Measurements from ENCODE around the gene CELF5.
"Not testable (repeated sequence)": the region's sequence is repeated elsewhere in the genome, so short reads cannot be mapped to it uniquely, and the experiment has no call there.

CELF5 gene

DNA sequence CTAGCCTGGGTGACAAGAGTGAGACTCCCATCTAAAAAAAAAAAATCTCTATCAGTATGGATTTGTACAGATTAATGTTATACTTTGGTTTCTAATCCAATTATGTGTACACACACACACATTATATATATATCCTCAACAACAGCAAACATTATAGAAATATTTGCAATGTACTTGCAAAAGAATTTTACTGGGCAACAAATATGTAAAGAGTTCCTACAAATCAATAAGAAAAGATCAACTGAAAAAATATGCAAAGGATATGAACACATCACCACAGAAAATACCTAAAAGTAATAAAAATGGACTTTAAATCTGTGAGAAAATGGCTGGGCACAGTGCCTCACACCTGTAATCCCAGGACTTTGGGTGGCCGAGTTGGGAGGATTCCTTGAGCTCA, 101.0 kb downstream of the CELF5 start:
- DNase-seq: no peak

- no peak for DNase-seq
Observed at GRCh38 chr19:3328743-3329142, 104.3 kb downstream of the CELF5 start.

DNA sequence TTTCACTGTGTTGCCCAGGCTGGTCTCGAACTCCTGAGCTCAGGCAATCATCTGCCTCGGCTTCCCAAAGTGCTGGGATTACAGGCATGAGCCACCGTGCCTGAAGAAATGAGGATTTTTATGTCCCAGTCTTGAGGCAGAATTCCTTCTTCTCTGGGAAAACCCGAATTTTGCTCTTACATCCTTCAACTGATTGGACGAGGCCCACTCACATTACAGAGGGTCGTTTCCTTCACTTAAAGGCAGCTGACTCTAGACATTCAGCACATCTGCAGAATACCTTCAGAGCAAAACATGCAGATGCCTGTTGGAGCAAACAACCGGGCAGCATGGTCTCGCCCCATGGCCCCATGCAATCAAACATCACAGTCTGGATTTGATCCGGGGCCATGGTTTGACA, 105.6 kb downstream of the CELF5 start:
- DNase-seq: no peak

GRCh38 chr19:3332232-3332631, 107.8 kb downstream of the CELF5 start:
- DNase-seq: not testable (repeated sequence)

- no peak for DNase-seq
Observed at GRCh38 chr19:3333020-3333583, 108.6 kb downstream of the CELF5 start.

DNA sequence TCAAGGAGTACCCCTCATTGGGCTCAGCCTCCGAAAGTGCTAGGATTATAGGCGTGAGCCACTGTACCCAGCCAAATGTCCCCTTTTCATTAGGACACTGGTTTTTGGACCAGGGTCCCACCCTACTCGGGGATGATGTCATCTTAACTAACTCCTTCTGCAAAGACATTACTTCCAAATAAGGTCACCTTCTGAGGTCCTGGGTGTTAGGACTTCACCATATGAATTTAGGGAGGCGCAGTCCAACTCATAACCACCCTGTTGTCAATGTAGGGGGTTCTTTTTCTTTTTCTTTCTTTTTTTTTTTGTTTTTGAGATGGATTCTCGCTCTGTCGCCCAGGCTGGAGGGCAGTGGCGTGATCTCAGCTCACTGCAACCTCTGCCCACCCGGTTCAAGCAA, 109.2 kb downstream of the CELF5 start:
- no peak for DNase-seq

DNA sequence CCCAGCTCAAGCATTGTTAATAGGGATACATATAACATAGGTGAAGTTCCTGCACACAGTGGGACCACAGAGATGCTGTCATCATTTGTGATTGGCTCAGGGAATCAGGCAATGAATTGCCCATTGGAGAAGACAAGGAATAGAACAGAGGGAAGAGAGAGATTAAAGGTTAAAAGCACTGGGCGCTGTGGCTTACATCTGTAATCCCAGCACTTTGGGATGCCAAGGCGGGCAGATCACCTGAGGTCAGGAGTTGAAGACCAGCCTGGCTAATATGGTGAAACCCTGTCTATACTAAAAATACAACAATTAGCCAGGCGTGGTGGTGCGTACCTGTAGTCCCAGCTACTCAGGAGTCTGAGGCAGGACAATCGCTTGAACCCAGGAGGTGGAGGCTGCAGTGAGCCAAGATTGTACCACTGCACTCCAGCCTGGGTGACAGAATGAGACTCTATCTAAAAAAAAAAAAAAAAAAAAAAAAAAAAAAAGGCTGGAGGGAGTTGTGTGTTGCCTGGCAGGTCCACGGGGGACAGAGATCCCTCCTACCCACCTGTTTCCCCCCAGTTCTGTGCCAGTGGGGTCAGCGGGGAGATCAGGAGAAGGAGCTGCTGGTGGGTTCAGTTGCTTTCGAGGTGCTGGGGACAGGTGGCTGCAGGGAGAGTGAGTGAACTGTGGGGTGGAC, 110.4 kb downstream of the CELF5 start:
- not testable (repeated sequence) for DNase-seq

- no peak for DNase-seq
Observed at GRCh38 chr19:3335431-3336350, 111.2 kb downstream of the CELF5 start.

- DNase-seq: no peak
Observed at GRCh38 chr19:3336351-3336679, 111.9 kb downstream of the CELF5 start.

DNA sequence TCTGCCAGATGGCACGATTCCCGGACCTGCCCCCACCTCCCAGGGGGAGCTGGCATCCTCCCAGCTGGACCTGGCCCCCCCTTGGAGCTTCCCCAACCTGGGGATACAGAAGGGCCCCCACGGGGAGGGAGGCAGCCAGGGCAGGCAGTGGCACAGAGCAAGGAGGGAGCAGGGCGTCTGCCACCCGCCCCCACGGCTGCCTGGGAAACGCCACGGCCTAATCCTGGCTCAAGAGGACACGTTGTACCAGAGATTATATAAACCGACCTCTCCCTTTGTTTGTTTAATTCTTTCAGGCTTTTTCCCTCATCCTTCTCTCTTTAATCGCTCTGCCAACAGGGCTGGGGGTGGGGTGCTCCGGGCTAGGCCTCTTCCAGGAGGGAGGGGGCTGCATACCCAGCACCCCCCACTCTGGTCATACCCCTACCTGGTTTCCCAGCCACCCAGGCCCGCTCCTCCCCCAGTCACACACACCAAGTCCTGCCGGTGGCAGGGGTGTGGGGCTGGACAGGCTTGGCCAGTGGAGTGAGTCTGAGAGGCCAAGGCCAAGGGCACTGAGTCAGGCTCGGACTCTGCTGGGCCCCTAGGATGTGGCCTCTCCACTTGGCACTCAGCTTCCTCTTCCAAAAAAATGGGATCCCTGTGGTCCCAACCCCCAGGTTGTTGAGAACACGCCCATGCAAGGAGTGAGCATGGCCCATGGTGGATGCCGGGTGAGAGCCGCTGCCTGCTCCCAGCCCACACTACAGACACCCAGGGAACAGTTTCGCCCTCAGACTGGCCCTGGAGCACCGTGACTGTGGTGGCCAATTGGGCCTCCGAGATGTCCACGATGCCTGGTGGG, 112.4 kb downstream of the CELF5 start:
- DNase-seq: no peak

DNA sequence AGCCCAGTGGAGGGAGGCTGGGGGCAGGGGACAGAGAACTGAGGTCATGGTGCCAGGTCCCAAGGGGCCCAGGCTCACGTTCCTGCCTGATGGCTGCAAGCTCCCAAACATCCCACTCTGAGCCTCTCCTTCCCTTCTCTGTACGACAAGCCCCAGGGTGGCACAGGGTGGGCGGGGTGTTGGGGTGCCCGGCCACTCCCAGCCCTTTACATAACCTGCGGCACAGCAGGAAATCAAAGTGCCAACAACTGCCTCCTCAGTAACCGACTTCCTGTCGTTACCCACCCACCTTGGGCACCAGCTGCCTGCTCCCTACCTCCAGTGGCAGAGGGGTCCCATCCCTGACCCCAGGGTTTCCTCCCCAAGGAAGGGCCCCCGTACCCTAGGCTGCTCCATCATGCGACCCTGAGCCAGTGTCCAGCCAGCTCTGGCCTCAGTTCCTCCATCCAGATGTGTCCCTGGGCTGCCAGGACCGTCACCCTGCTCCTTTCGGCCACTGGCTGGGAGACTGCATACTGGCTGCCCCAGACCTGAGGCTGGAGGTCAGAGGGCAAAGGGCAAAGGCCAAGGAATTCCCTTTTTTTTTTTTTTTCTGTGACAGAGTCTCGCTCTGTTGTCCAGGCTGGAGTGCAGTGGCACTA, 114.2 kb downstream of the CELF5 start:
- DNase-seq: no peak

DNA sequence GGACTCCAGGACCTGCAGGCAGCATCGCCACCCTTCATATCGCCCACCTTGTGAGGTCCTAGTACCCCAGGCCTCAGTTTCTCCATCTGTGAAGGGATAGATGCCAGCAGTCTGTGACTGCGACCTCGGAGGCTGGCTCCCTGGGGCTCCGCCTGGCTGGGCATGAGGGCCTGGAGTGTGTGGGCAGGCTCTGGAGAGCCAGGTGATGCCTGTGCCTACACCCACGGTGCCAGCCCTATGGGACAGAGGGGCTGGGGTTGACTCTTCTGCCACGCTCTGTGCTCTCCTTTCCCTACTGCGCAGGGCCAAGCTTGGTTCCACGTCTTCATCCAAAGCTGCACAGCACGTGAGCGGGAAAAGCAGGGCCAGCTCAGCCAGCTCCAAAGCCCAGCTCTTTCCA, 115.9 kb downstream of the CELF5 start:
- no peak for DNase-seq

GRCh38 chr19:3342246-3342645, 117.8 kb downstream of the CELF5 start:
- no peak for DNase-seq

DNA sequence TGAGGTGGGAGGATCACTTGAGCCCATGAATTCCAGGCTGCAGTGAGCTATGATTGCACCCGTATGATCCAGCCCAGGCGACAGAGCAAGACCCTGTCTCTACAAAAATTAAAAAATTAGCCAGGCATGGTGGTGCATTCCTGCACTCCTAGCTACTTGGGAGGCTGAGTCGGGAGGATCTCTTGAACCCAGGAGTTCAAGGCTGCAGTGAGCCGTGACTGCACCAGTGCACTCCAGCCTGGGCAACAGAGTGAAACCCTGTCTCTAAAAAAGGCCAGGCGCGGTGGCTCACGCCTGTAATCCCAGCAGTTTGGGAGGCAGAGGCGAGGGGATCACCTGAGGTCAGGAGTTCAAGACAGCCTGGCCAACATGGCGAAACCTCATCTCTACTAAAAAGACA, 118.5 kb downstream of the CELF5 start:
- DNase-seq: not testable (repeated sequence)

GRCh38 chr19:3343619-3344502, 119.4 kb downstream of the CELF5 start:
- DNase-seq: peak; percentile 62

DNA sequence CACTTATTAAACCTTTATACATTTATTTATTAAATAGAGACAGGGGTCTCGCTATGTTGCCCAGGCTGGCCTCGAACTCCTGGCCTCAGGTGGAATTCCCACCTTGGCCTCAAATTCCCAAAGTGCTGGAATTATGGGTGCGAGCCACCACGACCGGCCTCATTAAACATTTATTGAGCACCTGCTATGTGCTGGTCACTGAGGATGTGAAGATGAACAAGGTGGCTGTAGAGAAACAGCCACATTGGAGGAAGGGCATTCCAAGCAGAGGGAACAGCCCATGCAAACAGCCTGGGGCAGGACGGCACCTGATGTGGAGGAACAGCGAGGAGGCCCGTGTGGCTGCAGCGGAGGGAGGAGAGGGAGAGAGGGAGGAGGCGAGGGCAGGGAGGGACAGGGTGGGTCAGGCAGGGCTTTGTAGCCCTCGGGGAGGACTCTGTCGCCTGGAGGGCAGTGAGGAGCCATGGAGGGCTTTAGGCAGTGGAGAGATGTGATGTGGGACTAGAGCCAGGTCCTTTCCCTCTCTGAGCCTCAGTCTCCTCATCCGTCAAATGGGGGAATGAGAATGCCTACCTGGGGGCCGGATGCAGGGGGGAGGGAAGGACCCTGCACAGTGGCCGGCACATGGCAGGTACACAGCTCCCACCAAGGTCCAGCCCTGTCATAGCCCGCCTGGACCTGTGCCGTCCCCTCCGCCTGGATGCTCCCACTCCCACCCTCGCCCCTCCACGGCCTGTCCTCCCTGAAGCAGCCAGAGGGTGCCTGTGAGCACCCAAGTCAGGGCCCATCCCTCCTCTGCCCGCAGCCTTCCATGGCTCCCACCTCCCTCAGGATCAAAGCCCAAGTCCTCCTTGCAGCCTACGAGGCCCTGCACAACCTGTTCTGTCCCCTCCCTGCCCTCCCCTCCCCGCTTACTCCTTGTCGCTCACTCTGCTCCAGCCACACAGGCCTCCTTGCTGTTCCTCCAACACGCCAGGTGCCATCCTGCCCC, 120.4 kb downstream of the CELF5 start:
- DNase-seq: no peak

GRCh38 chr19:3345850-3346460, 121.5 kb downstream of the CELF5 start:
- no peak for DNase-seq
